GM12892 (cell line): ENCODE data around the gene SMYD4.

Experiments used
- POLR2A ChIP-seq: IDR thresholded peaks from 2 replicates; pipeline ENCODE4 v1.6.1; 2011; ENCODE audit warnings: low read depth, low read length, control low read depth
- POLR2AphosphoS5 ChIP-seq: IDR thresholded peaks from 2 replicates; pipeline ENCODE4 v1.6.1; 2011; ENCODE audit warnings: low read depth, low read length, control low read depth
- TAF1 ChIP-seq: IDR thresholded peaks from 2 replicates; pipeline ENCODE4 v1.6.1; 2011; ENCODE audit warnings: low read depth, mild to moderate bottlenecking, control low read depth, low read length, borderline replicate concordance

- TF ChIP-seq POLR2A (no peak), POLR2AphosphoS5 (no peak), TAF1 (no peak)
These were observed 67.3 kb downstream of the SMYD4 start for GRCh38 chr17:1762233-1762900.
